ENCODE data around the gene BIRC5. TPM values are rescaled to one million over a fixed set of nuclear protein-coding genes. Genes with fewer than 3 reads are reported as not detected.
A peak's percentile ranks its signal among the peaks of the same experiment; 100 is the strongest.

Gene BIRC5
- total RNA-seq, 4 donors from 2014 or later, result 2.4 to 6.5 (median 5.7) TPM

GRCh38 chr17:78241277-78242023 is 27.4 kb downstream of the BIRC5 start:
- Histone ChIP-seq H3K4me3 (no peak overlapping the region), H3K27me3 (no peaks in the 10 kb centered on the region), H3K4me1 (no peaks in the 10 kb centered on the region), H3K9me3 (no peaks in the 10 kb centered on the region), H3K27ac (no peak overlapping the region), H3K36me3 (no peaks in the 10 kb centered on the region)
- TF ChIP-seq POLR2A (IDR thresholded peaks at IDR 0.05), result no peak
- TF ChIP-seq, protein P1, sequence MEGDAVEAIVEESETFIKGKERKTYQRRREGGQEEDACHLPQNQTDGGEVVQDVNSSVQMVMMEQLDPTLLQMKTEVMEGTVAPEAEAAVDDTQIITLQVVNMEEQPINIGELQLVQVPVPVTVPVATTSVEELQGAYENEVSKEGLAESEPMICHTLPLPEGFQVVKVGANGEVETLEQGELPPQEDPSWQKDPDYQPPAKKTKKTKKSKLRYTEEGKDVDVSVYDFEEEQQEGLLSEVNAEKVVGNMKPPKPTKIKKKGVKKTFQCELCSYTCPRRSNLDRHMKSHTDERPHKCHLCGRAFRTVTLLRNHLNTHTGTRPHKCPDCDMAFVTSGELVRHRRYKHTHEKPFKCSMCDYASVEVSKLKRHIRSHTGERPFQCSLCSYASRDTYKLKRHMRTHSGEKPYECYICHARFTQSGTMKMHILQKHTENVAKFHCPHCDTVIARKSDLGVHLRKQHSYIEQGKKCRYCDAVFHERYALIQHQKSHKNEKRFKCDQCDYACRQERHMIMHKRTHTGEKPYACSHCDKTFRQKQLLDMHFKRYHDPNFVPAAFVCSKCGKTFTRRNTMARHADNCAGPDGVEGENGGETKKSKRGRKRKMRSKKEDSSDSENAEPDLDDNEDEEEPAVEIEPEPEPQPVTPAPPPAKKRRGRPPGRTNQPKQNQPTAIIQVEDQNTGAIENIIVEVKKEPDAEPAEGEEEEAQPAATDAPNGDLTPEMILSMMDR (IDR thresholded peaks at IDR 0.05), result no peak
- DNase-seq, result no peak

DNA sequence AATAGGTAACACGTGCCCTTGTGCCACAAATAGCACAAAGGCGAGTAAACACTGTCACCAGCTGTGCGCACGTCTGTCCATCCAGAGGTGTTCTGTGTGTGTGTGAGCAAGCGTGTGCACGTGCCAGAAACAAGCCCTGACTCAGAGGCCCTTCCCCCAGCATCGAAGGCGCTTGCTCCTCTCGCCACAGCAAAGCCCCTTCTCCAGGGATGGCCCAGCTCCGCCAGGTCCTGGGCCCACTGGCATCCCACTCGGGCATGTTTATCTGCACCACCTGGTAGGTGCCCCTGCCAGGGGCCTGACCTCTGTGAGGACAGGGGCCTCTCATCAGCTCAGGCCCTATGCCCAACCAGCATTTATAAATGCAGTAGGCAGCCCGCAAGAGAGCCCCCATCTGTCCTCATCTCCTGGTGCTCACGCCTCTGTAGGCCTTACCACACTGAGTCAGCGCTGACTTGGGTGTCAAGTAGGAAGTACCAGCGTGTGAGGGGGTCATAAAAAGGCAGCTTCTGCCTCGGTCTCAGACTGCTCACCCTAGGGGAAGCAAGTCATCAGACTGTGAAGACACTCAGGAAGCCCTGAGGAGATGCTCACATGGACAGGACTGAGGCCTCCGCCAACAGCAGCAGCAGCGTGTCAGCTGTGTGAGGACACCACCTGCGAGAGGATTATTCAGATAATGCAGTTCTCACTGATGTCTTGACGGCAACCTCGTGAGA is 28.1 kb downstream of the BIRC5 start:
- peak in 2 of 3 donors; percentile 62 to 77 for DNase-seq
- no peak overlapping the region for H3K4me3 ChIP-seq
- H3K9me3 ChIP-seq, result no peaks in the 10 kb centered on the region
- H3K4me1 ChIP-seq, result no peaks in the 10 kb centered on the region
- H3K27ac ChIP-seq, result peak overlapping the region in 2 of 4 donors; percentile 25 to 64
- no peaks in the 10 kb centered on the region for H3K36me3 ChIP-seq
- H3K27me3 ChIP-seq, result no peaks in the 10 kb centered on the region
- TF ChIP-seq, protein P1 (IDR thresholded peaks at IDR 0.05), result no peak
- TF ChIP-seq POLR2A (IDR thresholded peaks at IDR 0.05), result no peak

DNA sequence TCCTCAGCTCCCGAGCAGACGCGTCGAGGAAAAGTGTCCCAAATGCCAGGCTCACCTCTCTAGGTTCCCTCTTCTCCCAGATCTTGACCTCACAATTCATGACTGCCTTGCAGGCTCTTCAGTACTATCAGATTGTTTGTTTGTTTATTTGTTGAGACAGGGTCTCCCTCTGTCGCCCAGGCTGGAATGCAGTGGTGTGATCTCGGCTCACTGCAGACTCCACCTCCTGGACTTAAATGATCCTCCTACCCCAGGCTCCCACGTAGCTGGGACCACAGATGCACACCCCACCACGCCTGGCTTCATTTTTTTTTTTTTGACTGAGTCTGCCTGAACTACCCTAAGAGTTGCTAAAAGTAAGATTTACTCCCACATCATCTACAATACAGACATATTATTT is 33.3 kb downstream of the BIRC5 start:
- no peaks in the 10 kb centered on the region for H3K9me3 ChIP-seq
- H3K4me3 ChIP-seq, result no peak overlapping the region
- H3K4me1 ChIP-seq, result peaks cover 0 to 22% (median 19%) of the 10 kb centered on the region in 4 donors
- H3K27ac ChIP-seq, result no peak overlapping the region
- no peaks in the 10 kb centered on the region for H3K27me3 ChIP-seq
- H3K36me3 ChIP-seq, result no peaks in the 10 kb centered on the region
- DNase-seq, result no peak
- no peak for TF ChIP-seq POLR2A (IDR thresholded peaks at IDR 0.05)

DNA sequence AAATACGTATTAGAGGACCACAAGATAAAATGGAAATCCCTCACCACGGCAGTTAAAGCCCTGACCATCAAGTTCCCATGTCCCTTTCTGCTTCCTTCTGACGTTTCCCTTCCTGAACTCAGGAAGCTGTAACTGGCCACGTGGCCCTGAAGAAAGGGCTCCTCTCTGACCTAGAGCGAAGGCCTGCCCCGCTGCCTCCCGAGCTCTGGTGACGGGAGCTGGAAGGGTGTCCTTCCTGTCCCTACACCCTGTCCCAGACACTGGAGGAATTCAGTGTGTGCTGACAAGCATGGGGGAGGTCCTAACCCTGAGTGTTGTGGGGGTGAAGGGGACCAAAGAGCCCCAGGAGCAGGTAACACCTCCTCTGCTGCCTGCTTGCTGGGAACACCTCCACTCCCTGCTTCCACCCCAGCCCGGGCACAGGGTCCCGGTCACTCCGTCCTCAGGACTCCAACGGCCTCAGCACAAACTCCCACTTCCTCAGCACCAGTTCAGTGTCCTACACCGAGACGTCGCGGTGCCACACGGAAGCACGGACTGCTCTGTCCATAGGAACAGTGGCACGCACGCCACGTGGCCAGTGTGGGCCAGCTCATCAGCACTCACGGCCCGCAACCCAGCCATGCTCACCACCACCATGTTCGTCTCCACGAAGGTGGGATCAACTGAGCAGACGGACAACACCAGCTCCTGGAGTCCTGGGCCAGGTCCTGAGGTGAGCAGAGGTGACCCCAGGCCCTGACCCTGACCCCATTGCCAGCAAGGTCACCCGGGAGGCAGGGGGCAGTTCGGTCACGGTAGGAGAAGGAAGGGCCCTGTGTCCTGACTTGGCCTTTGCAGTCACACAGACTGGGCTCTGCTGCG is 34.2 kb downstream of the BIRC5 start:
- H3K4me1 ChIP-seq, result peaks cover 0 to 27% (median 24%) of the 10 kb centered on the region in 4 donors
- H3K36me3 ChIP-seq, result no peaks in the 10 kb centered on the region
- no peaks in the 10 kb centered on the region for H3K27me3 ChIP-seq
- no peak for DNase-seq
- H3K4me3 ChIP-seq, result no peak overlapping the region
- H3K9me3 ChIP-seq, result no peaks in the 10 kb centered on the region
- H3K27ac ChIP-seq, result peak overlapping the region in 1 of 4 donors; percentile 32
- no peak for TF ChIP-seq POLR2A (IDR thresholded peaks at IDR 0.05)
- TF ChIP-seq, protein P1 (IDR thresholded peaks at IDR 0.05), result no peak

DNA sequence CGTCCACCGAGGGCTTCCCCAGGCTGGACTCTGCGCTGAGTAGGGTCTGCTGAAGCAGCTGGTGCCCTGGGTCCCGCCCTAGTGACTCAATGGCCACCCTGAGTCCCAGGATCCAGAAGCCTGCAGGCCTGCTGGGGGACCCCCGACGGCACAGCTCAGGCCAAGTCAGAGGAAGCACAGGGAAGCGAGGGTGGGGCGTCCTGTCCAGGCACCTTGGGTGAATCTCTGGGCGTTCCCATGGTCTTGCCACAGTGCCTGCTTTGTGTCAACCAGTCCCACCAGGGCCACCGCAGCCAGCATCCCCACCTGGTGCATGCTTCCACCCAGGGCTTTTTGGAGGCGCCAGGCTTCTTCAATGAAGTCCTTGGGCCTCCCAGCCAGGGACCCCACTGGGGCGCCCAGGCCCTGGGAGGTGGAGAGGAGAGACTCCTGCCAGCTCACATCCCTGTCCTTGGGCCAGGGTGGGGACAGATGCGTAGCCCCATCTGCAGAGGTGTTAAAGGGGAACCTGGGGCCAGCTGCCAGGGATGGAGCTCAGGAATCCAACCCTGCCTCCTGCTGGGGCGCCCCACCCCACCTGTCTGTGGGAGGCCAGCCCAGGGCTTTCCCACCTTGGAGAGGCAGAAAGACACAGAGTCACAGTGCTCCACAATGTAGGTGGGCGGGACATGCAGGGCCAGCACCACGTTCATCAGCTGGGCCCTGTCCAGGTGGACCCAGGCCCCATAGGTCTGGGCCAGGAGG is 35.2 kb downstream of the BIRC5 start:
- no peaks in the 10 kb centered on the region for H3K9me3 ChIP-seq
- H3K4me3 ChIP-seq, result no peak overlapping the region
- no peaks in the 10 kb centered on the region for H3K36me3 ChIP-seq
- peaks cover 0 to 36% (median 28%) of the 10 kb centered on the region in 4 donors for H3K4me1 ChIP-seq
- TF ChIP-seq POLR2A (IDR thresholded peaks at IDR 0.05), result no peak
- TF ChIP-seq, protein P1 (IDR thresholded peaks at IDR 0.05), result no peak
- H3K27me3 ChIP-seq, result no peaks in the 10 kb centered on the region
- no peak for DNase-seq
- no peak overlapping the region for H3K27ac ChIP-seq
